Glutamatergic neuron (in vitro differentiated cells): ENCODE results near the gene ARMC12. TPM values are rescaled to one million over a fixed set of nuclear protein-coding genes. Genes with fewer than 3 reads are reported as not detected.
"Not testable (repeated sequence)": the region's sequence is repeated elsewhere in the genome, so short reads cannot be mapped to it uniquely, and the experiment has no call there.

Experiments used
- DNase-seq: peaks from one replicate; pipeline ENCODE4 v3.0.0; 2022
- H3K27ac Mint-ChIP-seq: one replicate; pipeline ENCODE4 v1.8.0; 2020; ENCODE audit warnings: mild to moderate bottlenecking, mixed read lengths, inconsistent platforms; ENCODE audit not compliant: unreplicated experiment
- H3K27me3 Mint-ChIP-seq: one replicate; pipeline ENCODE4 v1.8.0; 2020; ENCODE audit warnings: mild to moderate bottlenecking, moderate library complexity, mixed read lengths, inconsistent platforms; ENCODE audit not compliant: unreplicated experiment
- H3K36me3 Mint-ChIP-seq: one replicate; pipeline ENCODE4 v1.8.0; 2020; ENCODE audit warnings: mild to moderate bottlenecking, mixed read lengths, inconsistent platforms; ENCODE audit not compliant: unreplicated experiment
- H3K4me1 Mint-ChIP-seq: one replicate; pipeline ENCODE4 v1.8.0; 2020; ENCODE audit warnings: mild to moderate bottlenecking, low read depth, mixed read lengths, inconsistent platforms; ENCODE audit not compliant: unreplicated experiment
- H3K4me3 Mint-ChIP-seq: one replicate; pipeline ENCODE4 v1.8.0; 2020; ENCODE audit warnings: mild to moderate bottlenecking, mixed read lengths, inconsistent platforms; ENCODE audit not compliant: unreplicated experiment
- H3K9me3 Mint-ChIP-seq: one replicate; pipeline ENCODE4 v1.8.0; 2020; ENCODE audit warnings: mild to moderate bottlenecking, moderate library complexity, mixed read lengths, inconsistent platforms; ENCODE audit not compliant: unreplicated experiment
- CTCF ChIP-seq: fragments of 200-600 bp; sonication (generic); IDR thresholded peaks from one replicate; pipeline ENCODE4 v1.5.0; 2021; ENCODE audit not compliant: partially characterized antibody, unreplicated experiment
- total RNA-seq: library from RNA; stranded (reverse); fragmentation: NEBNext Ultra II Directional; extraction: Animal tissue kit (Norgen Biotek cat#: 25700); gene quantifications from one replicate; pipeline ENCODE4 v1.2.1, GENCODE V29; 2021; ENCODE audit not compliant: unreplicated experiment

Gene ARMC12
- total RNA-seq, 1 donor from 2014 or later = 2.6 TPM

- DNase-seq = no peak
- H3K36me3 Mint-ChIP-seq = no peaks in the 10 kb centered on the region
- peak overlapping the region; percentile 17 for H3K27ac Mint-ChIP-seq
- peak overlapping the region; percentile 80 for H3K4me3 Mint-ChIP-seq
- peaks cover 6% of the 10 kb centered on the region for H3K27me3 Mint-ChIP-seq
- no peak for TF ChIP-seq CTCF
- peaks cover 34% of the 10 kb centered on the region for H3K4me1 Mint-ChIP-seq
- H3K9me3 Mint-ChIP-seq = peaks cover 13% of the 10 kb centered on the region
Measured at GRCh38 chr6:35730745-35731413, 6.0 kb upstream of the ARMC12 start.

GRCh38 chr6:35731414-35731735, 5.5 kb upstream of the ARMC12 start:
- H3K27me3 Mint-ChIP-seq = peaks cover 6% of the 10 kb centered on the region
- peaks cover 33% of the 10 kb centered on the region for H3K4me1 Mint-ChIP-seq
- H3K36me3 Mint-ChIP-seq = no peaks in the 10 kb centered on the region
- H3K9me3 Mint-ChIP-seq = peaks cover 13% of the 10 kb centered on the region
- TF ChIP-seq CTCF = no peak
- peak overlapping the region; percentile 80 for H3K27ac Mint-ChIP-seq
- H3K4me3 Mint-ChIP-seq = peak overlapping the region; percentile 85
- peak; percentile 97 for DNase-seq

- no peaks in the 10 kb centered on the region for H3K36me3 Mint-ChIP-seq
Measured at GRCh38 chr6:35731736-35732532, 4.9 kb upstream of the ARMC12 start.

GRCh38 chr6:35733633-35734032, 3.2 kb upstream of the ARMC12 start:
- H3K9me3 Mint-ChIP-seq = peaks cover 10% of the 10 kb centered on the region
- peaks cover 27% of the 10 kb centered on the region for H3K4me1 Mint-ChIP-seq
- no peak for DNase-seq
- no peaks in the 10 kb centered on the region for H3K36me3 Mint-ChIP-seq
- H3K4me3 Mint-ChIP-seq = no peak overlapping the region
- peaks cover 4% of the 10 kb centered on the region for H3K27me3 Mint-ChIP-seq
- TF ChIP-seq CTCF = no peak
- no peak overlapping the region for H3K27ac Mint-ChIP-seq

More at GRCh38 chr6:35731736-35732532, 4.9 kb upstream of the ARMC12 start:
- Mint-ChIP-seq H3K9me3 (peaks cover 14% of the 10 kb centered on the region), H3K27me3 (peaks cover 5% of the 10 kb centered on the region), H3K4me1 (peaks cover 28% of the 10 kb centered on the region), H3K27ac (peak overlapping the region; percentile 91), H3K4me3 (peak overlapping the region; percentile 88)
- DNase-seq = peak; percentile 88
- TF ChIP-seq CTCF = no peak

GRCh38 chr6:35734319-35734718, 2.5 kb upstream of the ARMC12 start:
- H3K4me1 Mint-ChIP-seq = peaks cover 25% of the 10 kb centered on the region
- not testable (repeated sequence) for H3K9me3 Mint-ChIP-seq

More at GRCh38 chr6:35734319-35734718, 2.5 kb upstream of the ARMC12 start:
- DNase-seq, H3K27ac Mint-ChIP-seq, H3K36me3 Mint-ChIP-seq, H3K27me3 Mint-ChIP-seq, H3K4me3 Mint-ChIP-seq: not testable (repeated sequence)
